ENCODE measurements around the gene SPTLC3. TPM values are rescaled to one million over a fixed set of nuclear protein-coding genes. Genes with fewer than 3 reads are reported as not detected.

The SPTLC3 gene
- total and polyA plus RNA-seq, 2 of the 13 experiments (the other 11 are each of a cell fraction or from before 2014, with no cell fraction given) = 20.5 to 95.6 TPM

DNA sequence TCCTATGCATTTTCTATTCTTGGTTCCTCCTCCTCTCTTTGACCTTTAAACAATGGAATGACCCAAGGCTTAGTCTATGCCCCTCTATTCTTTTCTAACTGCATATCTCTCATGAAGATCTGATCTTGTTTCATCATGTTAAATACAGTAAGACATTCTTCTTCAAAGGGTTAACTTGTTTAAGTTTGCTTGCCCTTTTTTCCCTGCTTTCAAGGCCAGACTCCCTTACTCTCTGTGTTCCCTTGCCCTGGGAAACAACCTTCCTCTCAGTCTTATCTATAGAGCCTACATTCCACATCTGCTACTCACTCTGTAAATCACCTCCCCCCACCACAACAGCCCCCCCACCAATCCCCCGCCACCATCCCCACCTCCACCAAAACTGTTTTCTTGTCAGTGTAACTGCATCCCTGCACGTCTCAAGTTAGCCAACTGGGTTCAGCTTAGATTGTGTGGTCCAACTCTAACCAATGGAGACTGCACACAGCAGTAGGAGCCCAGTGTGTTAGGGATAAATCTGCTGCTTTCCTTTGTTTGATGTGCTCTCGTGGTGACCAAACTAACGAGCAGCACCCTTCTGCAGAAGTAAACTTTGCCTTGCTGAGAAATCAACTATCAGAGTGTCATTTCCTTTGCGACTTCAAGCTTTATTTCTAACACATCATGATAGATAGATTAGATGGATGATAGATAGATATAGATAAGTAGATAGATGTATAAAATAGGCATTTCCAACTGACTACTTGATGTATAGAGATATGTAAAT lies 12.6 kb downstream of the SPTLC3 start:
- Histone ChIP-seq H3K9ac (ENCODE audit: insufficient read depth, low read depth, low read length) (no peak overlapping the region), H3K36me3 (replicated peaks in 1 of 2; ENCODE audit: control insufficient read depth in 1 of 2, insufficient read depth in 2 of 2, low read length in 2 of 2) (peaks cover 6 to 34% of the 10 kb centered on the region in 2 experiments), H2AFZ (ENCODE audit: low read length) (no peak overlapping the region), H3K9me3 (ENCODE audit: low read length) (peaks cover 16% of the 10 kb centered on the region), H3K27ac (ENCODE audit: extremely low read length, insufficient read depth, low read length) (peak overlapping the region; percentile 4), H3K4me1 (ENCODE audit: insufficient read depth, low read length) (peaks cover 31% of the 10 kb centered on the region), H3K79me2 (ENCODE audit: insufficient read depth, low read length) (no peaks in the 10 kb centered on the region), H3K4me2 (ENCODE audit: low read depth, low read length) (no peak overlapping the region), H3K27me3 (ENCODE audit: control insufficient read depth in 1 of 2, insufficient read depth in 2 of 2, low read length in 2 of 2) (no peaks in the 10 kb centered on the region), H3K4me3 (replicated peaks in 1 of 3; ENCODE audit: insufficient read depth in 1 of 3, low read depth in 2 of 3, low read length in 3 of 3) (no peak overlapping the region), H4K20me1 (ENCODE audit: insufficient read depth, low read length) (no peaks in the 10 kb centered on the region)
- DNase-seq (ENCODE audit: low spot score) (peak; percentile 82), FAIRE-seq (no peak), ATAC-seq (peak; percentile 55)
- intact Hi-C loops (cut with micrococcal nuclease; ENCODE audit: unreplicated experiment) (no loop called here), in situ Hi-C loops (cut with HindIII; ENCODE audit: extremely low pct_ligation_motif_present, low pct_unique_long_range_greater_than_20kb) (no loop called here)
- ChIA-PET POLR2A (interaction anchor here (0.8 to 5.2 kb wide), 5 partner anchors 8 to 68 kb away, joined by 4 to 21 read pairs (median 9); partner anchors contain the start of gene SPTLC3), CTCF (ENCODE audit: low intra/inter-chr PET ratio, low total read pairs) (no interaction called here)
- WGBS (ENCODE audit: low lambda C conversion rate) = 89% methylated on average over 5 of the region's 5 CpGs
- no TSS peak for BruUV-seq (replicated peaks)
- TF ChIP-seq HNF4A (CRISPR knock-in tag; IDR thresholded peaks at IDR 0.05) = 0 out of 2 replicates have a peak, but pooled peaks have one; percentile 16
- TF ChIP-seq ZNF33A (CRISPR knock-in tag; IDR thresholded peaks at IDR 0.05; ENCODE audit: borderline replicate concordance) = no peak
- TF ChIP-seq SOX5 (CRISPR knock-in tag; IDR thresholded peaks at IDR 0.05; ENCODE audit: borderline replicate concordance) = peak; percentile 59; the same call in 1 of the 2 replicates
- no peak for TF ChIP-seq ZNF296 (CRISPR knock-in tag; conservative IDR thresholded peaks at IDR 0.05)
- TF ChIP-seq ZMAT3 (CRISPR knock-in tag; conservative IDR thresholded peaks at IDR 0.05) = no peak
- TF ChIP-seq ZNF839 (CRISPR knock-in tag; IDR thresholded peaks at IDR 0.05; ENCODE audit: borderline replicate concordance) = no peak
- no peak for TF ChIP-seq MTA1 (CRISPR knock-in tag; IDR thresholded peaks at IDR 0.05; ENCODE audit: borderline replicate concordance)
- peak in 1 of 2 experiments; percentile 59; a peak in 2 of 4 replicates for TF ChIP-seq EP300 (IDR thresholded peaks at IDR 0.05; ENCODE audit: low read depth in 2 of 2, low read length in 2 of 2)
- TF ChIP-seq EP300 (CRISPR knock-in tag; IDR thresholded peaks at IDR 0.05; ENCODE audit: borderline replicate concordance) = no peak; the same call in 1 of the 2 replicates
- TF ChIP-seq, protein P1, sequence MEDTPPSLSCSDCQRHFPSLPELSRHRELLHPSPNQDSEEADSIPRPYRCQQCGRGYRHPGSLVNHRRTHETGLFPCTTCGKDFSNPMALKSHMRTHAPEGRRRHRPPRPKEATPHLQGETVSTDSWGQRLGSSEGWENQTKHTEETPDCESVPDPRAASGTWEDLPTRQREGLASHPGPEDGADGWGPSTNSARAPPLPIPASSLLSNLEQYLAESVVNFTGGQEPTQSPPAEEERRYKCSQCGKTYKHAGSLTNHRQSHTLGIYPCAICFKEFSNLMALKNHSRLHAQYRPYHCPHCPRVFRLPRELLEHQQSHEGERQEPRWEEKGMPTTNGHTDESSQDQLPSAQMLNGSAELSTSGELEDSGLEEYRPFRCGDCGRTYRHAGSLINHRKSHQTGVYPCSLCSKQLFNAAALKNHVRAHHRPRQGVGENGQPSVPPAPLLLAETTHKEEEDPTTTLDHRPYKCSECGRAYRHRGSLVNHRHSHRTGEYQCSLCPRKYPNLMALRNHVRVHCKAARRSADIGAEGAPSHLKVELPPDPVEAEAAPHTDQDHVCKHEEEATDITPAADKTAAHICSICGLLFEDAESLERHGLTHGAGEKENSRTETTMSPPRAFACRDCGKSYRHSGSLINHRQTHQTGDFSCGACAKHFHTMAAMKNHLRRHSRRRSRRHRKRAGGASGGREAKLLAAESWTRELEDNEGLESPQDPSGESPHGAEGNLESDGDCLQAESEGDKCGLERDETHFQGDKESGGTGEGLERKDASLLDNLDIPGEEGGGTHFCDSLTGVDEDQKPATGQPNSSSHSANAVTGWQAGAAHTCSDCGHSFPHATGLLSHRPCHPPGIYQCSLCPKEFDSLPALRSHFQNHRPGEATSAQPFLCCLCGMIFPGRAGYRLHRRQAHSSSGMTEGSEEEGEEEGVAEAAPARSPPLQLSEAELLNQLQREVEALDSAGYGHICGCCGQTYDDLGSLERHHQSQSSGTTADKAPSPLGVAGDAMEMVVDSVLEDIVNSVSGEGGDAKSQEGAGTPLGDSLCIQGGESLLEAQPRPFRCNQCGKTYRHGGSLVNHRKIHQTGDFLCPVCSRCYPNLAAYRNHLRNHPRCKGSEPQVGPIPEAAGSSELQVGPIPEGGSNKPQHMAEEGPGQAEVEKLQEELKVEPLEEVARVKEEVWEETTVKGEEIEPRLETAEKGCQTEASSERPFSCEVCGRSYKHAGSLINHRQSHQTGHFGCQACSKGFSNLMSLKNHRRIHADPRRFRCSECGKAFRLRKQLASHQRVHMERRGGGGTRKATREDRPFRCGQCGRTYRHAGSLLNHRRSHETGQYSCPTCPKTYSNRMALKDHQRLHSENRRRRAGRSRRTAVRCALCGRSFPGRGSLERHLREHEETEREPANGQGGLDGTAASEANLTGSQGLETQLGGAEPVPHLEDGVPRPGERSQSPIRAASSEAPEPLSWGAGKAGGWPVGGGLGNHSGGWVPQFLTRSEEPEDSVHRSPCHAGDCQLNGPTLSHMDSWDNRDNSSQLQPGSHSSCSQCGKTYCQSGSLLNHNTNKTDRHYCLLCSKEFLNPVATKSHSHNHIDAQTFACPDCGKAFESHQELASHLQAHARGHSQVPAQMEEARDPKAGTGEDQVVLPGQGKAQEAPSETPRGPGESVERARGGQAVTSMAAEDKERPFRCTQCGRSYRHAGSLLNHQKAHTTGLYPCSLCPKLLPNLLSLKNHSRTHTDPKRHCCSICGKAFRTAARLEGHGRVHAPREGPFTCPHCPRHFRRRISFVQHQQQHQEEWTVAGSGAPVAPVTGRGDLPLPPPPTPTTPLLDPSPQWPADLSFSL (CRISPR knock-in tag; IDR thresholded peaks at IDR 0.05) = no peak
- TF ChIP-seq, protein P2, sequence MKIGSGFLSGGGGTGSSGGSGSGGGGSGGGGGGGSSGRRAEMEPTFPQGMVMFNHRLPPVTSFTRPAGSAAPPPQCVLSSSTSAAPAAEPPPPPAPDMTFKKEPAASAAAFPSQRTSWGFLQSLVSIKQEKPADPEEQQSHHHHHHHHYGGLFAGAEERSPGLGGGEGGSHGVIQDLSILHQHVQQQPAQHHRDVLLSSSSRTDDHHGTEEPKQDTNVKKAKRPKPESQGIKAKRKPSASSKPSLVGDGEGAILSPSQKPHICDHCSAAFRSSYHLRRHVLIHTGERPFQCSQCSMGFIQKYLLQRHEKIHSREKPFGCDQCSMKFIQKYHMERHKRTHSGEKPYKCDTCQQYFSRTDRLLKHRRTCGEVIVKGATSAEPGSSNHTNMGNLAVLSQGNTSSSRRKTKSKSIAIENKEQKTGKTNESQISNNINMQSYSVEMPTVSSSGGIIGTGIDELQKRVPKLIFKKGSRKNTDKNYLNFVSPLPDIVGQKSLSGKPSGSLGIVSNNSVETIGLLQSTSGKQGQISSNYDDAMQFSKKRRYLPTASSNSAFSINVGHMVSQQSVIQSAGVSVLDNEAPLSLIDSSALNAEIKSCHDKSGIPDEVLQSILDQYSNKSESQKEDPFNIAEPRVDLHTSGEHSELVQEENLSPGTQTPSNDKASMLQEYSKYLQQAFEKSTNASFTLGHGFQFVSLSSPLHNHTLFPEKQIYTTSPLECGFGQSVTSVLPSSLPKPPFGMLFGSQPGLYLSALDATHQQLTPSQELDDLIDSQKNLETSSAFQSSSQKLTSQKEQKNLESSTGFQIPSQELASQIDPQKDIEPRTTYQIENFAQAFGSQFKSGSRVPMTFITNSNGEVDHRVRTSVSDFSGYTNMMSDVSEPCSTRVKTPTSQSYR (CRISPR knock-in tag; IDR thresholded peaks at IDR 0.05; ENCODE audit: borderline replicate concordance) = peak; percentile 34; the same call in 1 of the 2 replicates
- TF ChIP-seq PRMT3 (CRISPR knock-in tag; IDR thresholded peaks at IDR 0.05; ENCODE audit: borderline replicate concordance, low read depth) = no peak
- peak; percentile 85 for TF ChIP-seq ISL2 (CRISPR knock-in tag; IDR thresholded peaks at IDR 0.05)
- no peak for TF ChIP-seq FOXJ3 (CRISPR knock-in tag; IDR thresholded peaks at IDR 0.05; ENCODE audit: borderline replicate concordance)
- TF ChIP-seq KLF12 (CRISPR knock-in tag; IDR thresholded peaks at IDR 0.05; ENCODE audit: borderline replicate concordance) = no peak
